HG03097 (cell line): ENCODE results near the gene FNDC11.
A peak's percentile ranks its signal among the peaks of the same experiment; 100 is the strongest.

ENCODE experiments used
- ATAC-seq: cut with Tn5 transposase; IDR thresholded peaks from one replicate; pipeline ENCODE4 v1.9.1; 2021; ENCODE audit not compliant: unreplicated experiment, low FRiP score

The FNDC11 gene

DNA sequence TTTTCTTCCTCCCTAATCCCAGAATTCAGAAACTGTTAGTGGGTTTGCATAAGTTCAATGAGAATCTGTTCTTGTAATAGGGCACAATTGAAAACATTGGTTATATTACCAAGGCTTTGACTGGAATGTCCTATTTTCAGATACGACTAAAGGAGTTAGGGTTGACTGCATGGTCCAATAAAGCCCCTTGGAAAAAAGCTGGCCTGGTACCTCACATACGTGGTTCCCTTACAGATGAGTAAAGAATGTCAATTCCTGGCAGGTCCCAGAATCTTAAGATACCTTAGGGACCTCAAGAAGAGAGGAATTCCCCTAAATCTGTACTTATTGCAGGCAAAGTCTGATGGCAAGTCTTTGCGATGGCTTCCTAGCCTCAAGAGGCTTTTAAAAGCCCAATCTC, 28.8 kb upstream of the FNDC11 start:
- no peak for ATAC-seq

DNA sequence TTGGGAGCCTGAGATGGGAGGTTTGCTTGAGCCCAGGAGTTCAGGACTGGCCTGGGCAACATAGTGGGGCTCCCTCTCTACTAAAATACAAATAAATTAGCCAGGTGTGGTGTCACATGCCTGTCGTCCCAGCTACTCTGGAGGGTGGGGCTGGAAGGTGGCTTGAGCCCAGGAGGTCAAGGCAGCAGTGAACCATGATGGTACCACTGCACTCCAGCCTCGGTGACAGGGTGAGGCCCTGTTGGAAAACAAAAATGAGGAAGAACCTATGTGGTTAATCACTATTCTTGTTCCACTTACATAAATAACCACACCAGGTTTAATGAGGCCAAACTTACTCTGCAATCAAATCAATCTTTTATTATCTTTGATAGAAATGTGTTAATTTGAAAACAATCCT, 28.0 kb upstream of the FNDC11 start:
- ATAC-seq, result no peak

DNA sequence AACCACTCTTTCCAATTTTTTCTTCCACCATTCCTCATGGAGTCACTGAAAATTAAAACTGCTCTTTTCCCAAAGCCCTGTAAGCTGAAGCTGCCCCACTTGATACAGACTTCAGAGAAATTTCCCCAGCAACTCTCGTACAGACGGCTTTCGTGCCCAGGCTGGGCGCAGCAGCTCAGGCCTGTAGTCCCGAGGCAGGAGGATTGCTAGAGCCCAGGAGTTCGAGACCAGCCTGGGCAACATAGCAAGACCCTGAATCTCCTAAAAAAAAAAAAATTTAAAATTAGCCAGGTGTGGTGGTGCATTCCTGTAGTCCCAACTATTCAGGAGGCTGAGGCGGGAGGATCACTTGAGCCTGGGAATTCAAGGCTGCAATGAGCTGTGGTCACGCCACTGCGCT, 26.8 kb upstream of the FNDC11 start:
- no peak for ATAC-seq

DNA sequence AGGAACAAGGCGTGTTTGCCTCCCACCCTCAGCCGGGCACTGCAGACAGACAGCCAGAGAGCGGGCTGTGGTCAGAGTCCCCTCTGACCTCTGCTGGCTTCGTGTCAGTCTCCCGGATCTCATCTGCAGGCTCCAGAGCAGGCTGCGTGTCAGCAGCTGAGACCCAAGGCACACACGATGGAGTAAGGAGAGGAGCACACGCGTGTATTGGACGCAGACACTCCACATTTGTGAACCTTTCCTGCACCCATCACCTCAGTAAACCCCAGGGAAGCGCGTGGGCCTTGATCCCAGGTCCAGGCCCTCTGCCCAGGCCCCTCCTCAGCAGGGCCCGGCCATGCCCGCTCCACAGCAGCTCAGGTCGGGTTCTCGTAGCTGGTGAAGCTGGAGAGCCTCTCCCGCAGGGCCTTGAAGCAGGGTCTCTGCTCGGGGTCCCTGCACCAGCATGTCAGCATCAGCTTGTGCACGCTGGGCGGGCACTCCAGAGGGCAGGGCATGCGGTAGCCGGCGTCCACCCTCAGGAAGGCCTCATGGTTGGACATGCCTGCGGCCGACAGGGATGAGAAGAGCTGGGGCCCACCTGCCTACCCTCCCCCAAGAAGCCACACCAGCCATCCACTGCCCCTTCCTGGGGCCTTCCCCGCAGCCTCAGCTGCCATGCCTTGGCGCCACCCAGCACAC, 24.6 kb upstream of the FNDC11 start:
- no peak for ATAC-seq

DNA sequence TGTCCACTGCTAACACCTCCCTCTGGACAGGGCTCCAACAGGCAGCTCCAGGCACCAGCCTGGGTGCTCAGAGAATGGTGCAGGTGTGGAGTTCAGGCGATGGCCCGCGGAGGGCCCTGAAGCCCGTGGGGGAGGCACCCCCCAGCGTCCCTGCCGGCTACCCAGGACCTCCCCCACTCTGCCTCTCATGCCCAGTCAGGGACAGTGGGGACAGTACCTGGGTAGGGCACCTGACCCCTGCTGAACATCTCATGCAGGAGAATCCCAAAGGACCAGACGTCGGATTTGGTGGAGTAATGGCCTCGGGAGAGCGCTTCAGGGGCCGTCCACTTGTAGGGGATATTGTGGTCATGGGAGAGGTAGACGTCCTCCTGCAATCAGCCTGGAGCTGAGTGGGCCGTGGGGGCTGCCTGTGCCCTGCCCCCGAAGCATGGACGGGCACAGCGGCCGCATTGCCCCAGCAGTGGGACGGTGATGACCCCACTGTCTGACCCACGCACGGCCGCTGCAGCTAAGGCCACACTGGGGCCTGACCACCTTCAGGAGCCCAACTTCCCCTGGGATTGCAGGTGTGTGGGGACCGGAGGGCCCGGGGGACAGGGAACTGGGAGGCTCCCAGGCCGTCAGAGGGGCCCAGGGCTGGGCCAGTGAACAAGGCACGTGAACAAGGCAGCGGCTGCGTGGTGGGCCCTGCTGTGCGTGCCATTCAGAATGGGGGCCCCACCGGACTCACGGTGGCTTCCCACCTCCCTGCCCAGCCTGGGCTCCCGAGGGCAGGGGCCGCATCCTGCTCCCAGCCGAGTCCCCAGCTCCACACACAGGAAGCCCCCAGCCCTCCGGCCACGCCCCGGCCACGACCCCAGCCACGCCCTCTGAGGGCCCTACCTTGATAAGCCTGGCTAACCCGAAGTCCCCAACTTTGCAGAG, 23.8 kb upstream of the FNDC11 start:
- no peak for ATAC-seq

DNA sequence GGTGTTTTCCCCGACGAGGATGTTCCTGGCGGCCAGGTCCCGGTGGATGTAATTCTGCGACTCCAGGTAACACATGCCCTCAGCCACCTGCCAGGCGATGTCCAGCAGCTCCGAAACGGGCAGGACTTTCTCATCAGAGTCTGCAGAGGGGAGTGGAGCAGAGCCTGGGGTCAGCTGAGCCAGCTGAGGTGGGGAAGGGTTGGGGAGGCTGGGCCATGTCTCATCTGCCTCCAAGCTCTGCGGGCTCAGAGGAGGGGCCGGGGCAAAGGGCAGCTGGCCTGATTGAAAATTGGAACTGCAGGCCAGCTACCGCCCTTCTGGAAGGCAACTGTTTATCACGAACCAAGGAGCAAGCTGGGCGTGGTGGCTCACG, 23.2 kb upstream of the FNDC11 start:
- ATAC-seq, result no peak

DNA sequence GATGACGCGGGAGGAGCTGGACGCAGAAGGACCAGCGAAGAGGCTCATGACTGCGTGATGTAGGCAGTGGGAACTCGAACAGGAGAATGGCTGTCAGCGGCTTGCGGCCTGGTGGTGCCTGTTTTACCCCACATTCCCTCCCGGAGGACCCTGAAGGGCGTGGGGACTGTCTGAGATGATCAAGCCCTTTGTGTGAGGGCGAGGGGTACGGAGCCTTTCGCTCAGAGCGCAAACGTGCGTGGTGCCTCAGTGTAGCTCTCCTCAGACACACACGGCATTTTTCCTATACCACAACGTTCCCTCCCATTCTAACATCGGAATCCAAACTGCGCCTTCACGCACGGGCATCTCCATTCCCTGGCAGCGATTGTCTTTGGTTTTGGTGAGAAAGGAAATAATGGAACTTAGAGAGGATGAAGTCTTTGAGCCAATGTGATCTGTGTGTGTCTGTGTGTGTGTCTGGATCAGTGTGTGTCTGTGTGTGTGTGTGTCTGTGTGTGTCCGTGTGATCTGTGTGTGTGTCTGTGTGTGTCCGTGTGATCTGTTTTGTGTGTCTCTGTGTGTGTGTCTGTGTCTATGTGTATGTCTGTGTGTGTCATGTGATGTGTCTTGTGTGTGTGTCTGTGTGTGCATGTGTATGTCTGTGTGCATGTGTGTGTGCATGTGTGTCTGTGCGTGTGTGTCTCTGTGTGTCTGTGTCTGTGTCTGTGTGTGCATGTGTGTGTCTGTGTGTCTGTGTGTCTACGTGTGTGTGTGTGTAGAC, 22.1 kb upstream of the FNDC11 start:
- no peak for ATAC-seq

DNA sequence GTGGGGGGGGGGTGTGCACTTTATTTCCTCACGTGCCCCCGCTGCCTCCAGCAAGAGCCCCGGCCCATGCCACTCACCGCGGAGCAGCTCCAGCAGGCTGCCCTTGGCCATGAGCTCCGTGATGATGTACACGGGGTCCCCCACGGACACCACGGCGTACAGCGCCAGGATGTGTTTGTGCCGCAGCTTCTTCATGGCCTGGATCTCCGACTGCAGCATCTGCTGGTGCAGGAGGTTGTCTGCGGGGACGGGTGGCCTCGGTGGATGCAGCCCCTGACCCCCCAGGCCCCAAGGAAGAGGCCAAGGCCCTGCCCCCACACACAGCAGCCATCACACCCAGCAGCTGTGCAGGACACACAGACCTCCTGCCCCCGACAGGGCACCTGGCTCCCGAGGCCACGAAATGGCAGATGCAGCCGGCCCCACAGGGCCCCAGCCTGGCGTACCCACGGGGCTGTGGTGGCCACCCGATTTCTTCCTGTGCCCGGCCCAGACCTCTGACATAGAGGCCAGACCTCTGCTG, 21.4 kb upstream of the FNDC11 start:
- ATAC-seq, result no peak

DNA sequence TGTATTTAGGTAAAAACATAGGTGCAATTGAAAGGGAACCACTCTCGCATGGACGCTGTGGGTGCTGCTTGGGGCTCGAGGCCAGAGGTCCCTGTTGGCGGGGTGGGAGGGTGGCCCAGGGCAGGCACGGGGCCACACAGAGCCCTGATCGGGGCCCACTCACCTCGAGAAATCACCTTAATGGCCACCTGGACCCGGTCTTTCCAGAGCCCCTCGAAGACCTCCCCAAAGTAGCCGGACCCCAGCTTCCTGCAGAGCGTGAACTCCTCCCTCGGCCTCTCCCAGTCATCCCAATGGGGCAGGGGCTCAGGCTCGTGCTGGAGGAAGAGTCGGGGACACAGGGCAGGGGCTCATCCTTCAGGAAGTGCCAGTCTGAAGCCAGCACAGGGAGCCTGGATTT, 20.6 kb upstream of the FNDC11 start:
- no peak for ATAC-seq

DNA sequence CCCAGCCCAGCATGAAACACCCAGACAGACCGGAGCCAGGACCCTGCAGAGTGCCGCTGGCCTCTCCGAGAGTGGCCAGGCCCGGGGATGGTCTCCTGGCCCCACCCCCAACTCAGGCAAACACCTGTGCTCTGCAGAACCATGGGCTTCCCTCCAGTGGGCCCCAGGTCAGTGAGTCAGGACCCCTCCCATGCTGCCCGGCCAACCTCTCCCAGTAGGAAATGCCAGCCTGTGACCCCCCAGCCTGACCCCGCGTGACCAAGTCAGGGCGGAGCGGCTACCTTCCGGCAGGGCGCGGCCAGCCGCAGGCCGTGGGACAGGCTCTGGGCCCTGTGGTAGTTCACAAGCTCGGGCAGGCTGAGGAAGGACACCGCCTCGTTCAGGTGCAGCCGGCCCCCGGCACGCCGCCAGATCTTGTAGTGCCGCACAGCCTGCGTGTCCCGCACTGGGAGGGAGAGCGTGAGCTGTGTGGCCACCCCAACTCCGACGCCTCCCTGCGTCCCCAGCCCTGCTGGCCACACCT, 20.0 kb upstream of the FNDC11 start:
- ATAC-seq, result no peak

DNA sequence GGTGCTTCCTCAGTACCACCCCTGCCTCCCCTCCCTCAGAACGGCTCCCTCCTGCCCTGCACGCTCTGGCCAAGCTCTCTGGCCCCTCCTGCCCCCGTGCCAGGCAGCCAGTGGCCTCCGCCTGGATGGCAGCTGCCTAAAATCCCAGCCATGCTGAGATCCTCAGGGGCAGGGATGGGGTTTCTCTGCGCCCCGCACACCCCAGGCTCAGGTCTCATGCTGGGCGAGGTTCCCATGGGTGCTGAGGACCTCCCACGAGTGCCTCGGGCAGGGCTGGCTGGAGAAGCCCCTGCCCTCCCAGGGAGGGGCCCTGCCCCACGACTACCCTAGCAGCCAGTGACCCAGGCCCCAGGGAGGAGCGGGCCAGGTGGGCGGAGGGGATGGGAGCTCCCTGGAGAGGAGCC, 19.5 kb upstream of the FNDC11 start:
- no peak for ATAC-seq

DNA sequence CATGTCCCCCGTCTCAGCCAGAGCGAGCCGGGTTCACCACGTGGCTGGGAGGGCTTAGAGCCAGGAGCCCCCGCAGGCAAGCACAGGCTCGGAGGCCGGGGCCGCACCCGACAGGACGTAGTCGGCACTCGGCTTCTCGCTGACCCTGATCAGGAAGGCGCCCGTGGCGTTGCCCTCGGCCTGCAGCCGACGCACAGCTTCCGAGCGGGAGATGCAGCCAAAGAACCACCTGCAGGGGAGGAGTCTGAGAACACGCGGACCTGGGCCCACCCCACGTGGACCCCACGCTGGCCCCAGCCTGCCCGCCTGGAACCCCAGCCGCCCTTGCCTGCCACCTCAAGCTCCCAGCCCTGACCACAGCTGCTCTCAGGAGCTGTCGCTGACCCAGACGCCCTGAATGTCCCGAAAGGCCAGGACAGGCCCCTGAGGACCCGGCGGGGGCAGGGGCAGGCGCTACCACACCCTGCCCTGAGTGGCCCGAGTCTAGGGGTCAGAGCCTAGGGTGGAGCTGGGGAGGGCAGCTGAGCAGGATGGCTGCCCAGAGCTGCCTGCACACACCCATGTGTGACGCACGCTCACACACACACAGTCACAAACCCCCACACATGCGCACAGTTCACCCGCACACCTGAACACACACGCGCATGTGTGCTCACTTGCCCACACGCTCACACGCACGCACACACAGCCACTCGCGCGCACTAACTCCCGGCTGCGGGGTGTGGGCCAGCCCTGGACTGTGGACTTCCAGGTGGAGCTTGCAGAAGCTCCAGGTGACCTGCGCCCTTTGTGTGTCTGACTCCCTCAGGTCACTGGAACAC, 18.9 kb upstream of the FNDC11 start:
- ATAC-seq, result no peak

DNA sequence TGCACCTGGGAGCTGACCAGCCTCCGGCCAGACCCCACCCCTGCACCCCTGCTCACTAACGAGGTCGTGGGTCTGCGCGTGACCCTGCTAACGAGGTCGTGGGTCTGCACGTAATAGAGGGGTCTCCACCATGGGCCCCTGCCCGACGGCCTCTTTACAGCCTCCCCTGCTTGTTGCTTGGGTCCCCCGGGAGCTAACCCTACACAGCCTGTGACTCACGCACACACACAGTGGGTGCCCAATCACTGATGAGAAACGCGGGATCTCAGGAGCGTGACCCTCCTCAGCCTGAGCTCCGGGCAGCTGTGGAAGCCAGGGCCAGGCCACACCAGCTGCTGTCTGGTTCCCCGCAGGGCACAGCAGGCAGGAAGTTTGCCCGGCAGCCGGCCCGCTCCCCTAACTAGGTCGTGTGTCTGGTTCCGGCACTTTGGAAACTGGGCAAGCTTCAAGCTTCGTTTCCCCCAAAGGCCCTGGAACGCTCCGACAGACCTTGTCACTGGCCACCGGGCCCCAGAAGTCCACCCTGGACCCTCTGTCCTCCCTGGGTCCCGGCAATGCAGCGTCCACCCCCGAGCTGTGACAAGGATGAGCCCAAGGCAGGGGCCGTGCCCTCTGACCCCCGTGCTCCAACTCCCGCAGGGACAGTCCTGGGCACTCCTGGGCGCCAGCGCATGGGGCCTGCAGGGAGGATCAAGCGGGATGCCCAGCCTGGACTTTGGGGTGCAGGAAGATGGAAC, 17.6 kb upstream of the FNDC11 start:
- no peak for ATAC-seq

DNA sequence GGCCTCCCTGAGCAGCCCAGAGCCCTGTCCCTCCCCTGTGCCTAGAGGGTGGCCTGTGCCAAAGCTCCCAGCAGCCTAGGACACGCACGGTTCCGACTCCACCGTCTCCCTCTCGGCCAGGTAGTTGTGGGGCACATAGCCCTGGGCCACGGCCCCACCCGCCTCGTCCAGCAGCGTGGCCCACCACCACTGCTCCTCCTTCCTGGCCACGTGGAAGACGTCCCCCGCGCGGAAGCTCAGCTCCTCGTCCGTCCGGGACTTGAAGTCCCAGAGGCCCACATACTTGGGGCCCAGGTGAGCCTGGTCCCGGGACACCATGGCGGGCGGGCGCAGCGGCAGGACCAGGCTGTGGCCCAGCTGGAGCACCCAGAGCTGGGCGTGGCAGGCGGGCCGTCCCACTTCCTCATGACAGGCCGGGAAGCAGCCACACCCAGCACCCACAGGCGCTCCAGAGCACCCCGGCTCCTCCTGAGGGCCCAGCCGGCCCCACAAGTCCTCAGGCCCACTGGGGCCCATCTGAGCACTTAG, 16.9 kb upstream of the FNDC11 start, which contains the start of gene PTK6:
TSS of gene PTK6 (minus strand) at position 380 of the 528 bp plus-strand sequence. CDS start at position 318, 62 bp downstream.
- ATAC-seq, result peak; percentile 12

DNA sequence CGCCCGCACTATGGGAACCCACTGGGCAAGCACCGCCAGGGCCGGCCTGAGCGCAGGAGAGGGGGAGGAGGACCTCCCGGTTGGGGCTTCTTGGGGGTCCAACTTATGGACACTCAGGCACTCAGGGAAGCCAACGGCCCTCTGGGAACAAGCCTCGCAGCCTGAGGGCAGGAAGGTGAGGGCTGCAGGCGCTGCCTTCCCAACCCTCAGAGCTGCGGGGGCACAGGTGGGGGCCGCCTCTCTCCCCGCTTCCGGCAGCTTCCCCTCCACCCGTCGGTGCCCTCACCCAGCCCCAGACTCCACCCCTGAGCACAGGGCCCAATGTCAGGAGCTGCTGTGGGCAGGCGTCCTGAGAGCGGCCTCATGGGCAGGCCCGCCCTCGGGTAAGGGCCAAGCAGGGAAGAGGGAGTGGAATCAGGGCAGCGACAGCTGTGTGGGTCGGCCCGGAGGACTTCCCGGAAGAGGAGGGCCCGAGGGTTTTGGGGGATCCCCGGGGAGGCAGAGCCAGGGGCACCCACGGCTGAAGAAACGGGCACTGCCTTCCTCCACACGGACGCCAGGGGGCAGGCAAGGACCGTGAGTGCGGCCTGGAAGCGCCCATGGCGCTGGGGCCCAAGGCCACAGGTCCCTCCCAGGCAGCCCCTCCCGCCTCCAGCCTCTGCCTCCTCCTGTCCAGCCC, 16.3 kb upstream of the FNDC11 start:
- peak; percentile 91 for ATAC-seq

DNA sequence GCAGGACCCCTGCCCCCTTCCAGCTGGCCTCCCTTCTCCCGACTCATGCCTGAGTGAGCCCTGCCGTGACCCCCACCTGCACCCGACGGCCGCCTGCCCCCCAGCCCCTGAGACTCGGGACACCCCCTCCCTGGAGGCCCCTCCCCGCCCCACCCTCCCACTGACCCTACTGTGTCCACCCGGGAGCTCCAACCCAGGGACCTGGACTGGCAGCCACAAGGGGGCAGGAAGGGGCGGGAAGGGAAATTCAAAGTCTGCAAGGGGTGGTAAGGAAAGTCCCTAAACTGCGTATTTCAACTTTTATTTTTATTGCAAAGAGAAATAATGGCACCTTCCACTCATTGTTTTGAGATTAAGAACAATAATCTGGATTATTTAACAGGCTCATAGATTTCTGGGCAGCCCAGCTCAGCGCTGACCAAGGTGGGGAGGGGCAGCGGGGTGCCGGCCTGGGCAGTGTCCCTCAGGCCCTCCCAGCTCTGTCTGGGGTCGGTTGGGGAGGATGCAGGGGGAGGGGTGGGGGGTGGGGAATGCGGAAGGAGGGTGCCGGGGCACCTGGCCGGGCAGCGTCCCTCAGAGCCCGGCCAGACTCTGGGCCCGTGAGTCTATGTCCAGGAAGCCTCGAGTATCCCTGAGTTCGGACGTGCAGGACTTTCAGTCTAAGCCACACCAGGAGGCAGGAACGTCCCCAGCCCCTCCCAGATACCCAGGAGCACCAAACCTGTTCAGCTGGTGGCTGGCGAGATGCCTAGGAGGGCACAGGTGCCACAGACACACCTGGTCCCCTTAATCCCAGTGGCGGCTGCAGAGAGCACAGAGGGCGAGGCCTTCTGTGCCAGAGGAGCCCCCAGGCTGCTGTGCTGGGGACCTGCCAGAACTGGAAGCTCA, 15.5 kb upstream of the FNDC11 start:
- ATAC-seq, result no peak

DNA sequence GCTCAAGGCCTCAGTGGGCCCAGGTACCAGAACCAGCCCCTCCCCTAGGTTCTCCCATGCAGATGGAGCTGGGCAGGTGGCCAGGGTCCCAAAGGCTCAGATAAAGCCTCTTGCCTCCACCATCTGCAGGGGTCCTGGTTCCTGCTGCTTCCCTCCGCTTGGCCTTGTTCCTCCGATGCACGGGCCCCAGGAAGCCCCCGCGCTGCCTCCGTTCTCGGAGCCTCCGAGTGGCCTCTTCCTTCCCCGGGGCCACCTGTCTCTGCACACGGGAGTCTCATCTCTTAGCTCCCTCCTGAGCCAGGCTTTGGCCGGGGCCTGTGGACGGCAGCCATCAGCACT, 14.9 kb upstream of the FNDC11 start:
- no peak for ATAC-seq
